Psoas muscle (tissue), 8 donors: ENCODE results near the gene TDRD7. TPM values are rescaled to one million over a fixed set of nuclear protein-coding genes. Genes with fewer than 3 reads are reported as not detected.

Source experiments
- ATAC-seq, 4 donors: fragments of 200-7000 bp; cut with Tn5 transposase; one replicate each; pipeline ENCODE4 v1.9.1; 2020; ENCODE audit warnings: moderate library complexity in 3 of 4, mild to moderate bottlenecking in 2 of 4
- DNase-seq, 2 donors: peaks; one replicate each; pipeline ENCODE4 v3.0.0-alpha.2; 2020
- H3K27ac ChIP-seq: fragments of 200-600 bp; one replicate; pipeline ENCODE4 v1.8.0; 2022
- H3K27me3 ChIP-seq, 3 donors: fragments of 200-600 bp in 1 of 3; one replicate each; pipeline versions ENCODE4 v1.6.1 to v1.8.0; 2013 to 2022; ENCODE audit warnings: low read length in 2 of 3, mild to moderate bottlenecking in 2 of 3, moderate library complexity in 1 of 3; ENCODE audit not compliant: insufficient read depth in 3 of 3
- H3K36me3 ChIP-seq, 2 donors: fragments of 200-600 bp in 1 of 2; one replicate each; pipeline versions ENCODE4 v1.6.1 to v1.8.0; 2013 to 2022; ENCODE audit warnings: low read depth in 1 of 2, mild to moderate bottlenecking in 1 of 2, moderate library complexity in 1 of 2; ENCODE audit not compliant: insufficient read depth in 1 of 2
- H3K4me1 ChIP-seq: fragments of 200-600 bp; one replicate; pipeline ENCODE4 v1.8.0; 2022
- H3K4me3 ChIP-seq: fragments of 200-600 bp; one replicate; pipeline ENCODE4 v1.8.0; 2022; ENCODE audit warnings: mild to moderate bottlenecking
- H3K9me3 ChIP-seq: fragments of 200-600 bp; one replicate; pipeline ENCODE4 v1.8.0; 2022
- CTCF ChIP-seq: fragments of 200-600 bp; IDR thresholded peaks from one replicate; pipeline ENCODE4 v1.8.0; 2022; ENCODE audit warnings: antibody characterized with exemption
- WGBS, 3 donors: extraction: QIAGEN DNeasy Blood & Tissue Kit; methylation state at CpG; one replicate each; pipeline versions ENCODE4 v1.1.6 to v1.1.7; 2013; 5-methylcytosine and 5-hydroxymethylcytosine counted together
- intact Hi-C, 2 donors: fragments of 100-400 bp; cut with DNase I; formaldehyde crosslinking; loops; one replicate each; pipeline versions ENCODE4 v1.11.0 to v1.14.2; 2022
- polyA plus RNA-seq, 3 donors: library from polyadenylated mRNA; stranded (reverse); fragments of 200-250 nt; gene quantifications; one replicate each; pipeline ENCODE4 v1.2.3, GENCODE V29; 2013
- total RNA-seq, 4 donors: library from RNA; stranded (reverse); fragmentation: NEBNext Ultra II Directional in 2 of 4; extraction: Animal tissue kit (Norgen Biotek cat#: 25700) in 2 of 4; gene quantifications; one replicate each; pipeline versions ENCODE4 v1.2.1 to v1.2.4, GENCODE V29; 2021 to 2023
- donor health status: healthy with polysubstance abuse.
- donor health status: DM: no; HTN: no; CAD: no; lungs with moderate emphysema.
- donor health status: Bipolar disorder and iron deficiency.
- donor health status: healthy.
- donor health status: DM: yes; HTN: yes; CAD: no.
- donor health status: DM: no; HTN: no; CAD: no.
- donor health status: DM: no; HTN: no; CAD: no.
- donor health status: DM: yes; HTN: yes; CAD: no.

Gene TDRD7
- total and polyA plus RNA-seq, 7 donors, result 2.3 to 9.9 (median 4.9) TPM

GRCh38 chr9:97521576-97522333, 109.9 kb downstream of the TDRD7 start:
- Histone ChIP-seq H3K9me3 (no peaks in the 10 kb centered on the region), H3K4me3 (no peak overlapping the region), H3K27ac (peak overlapping the region; percentile 88), H3K27me3 (no peaks in the 10 kb centered on the region), H3K36me3 (peaks cover 0 to 28% of the 10 kb centered on the region in 2 donors), H3K4me1 (peaks cover 93% of the 10 kb centered on the region)
- no peak for TF ChIP-seq CTCF
- no peak for DNase-seq
- intact Hi-C loops, result loop anchor here in 1 of 2 donors (5.0 kb wide), 1 partner anchor 36 kb away; no protein-coding TSS in a partner anchor
- ATAC-seq, result no peak
- 39 to 67% (median 41%) methylated on average over 10 of the region's 10 CpGs for WGBS, 3 donors

GRCh38 chr9:97524424-97524823, 112.5 kb downstream of the TDRD7 start:
- Histone ChIP-seq H3K27ac (peak overlapping the region; percentile 90), H3K9me3 (no peaks in the 10 kb centered on the region), H3K4me1 (peaks cover 96% of the 10 kb centered on the region), H3K27me3 (no peaks in the 10 kb centered on the region), H3K36me3 (peaks cover 0 to 38% of the 10 kb centered on the region in 2 donors), H3K4me3 (no peak overlapping the region)
- intact Hi-C loops, result loop anchor here in 1 of 2 donors (5.0 kb wide), 1 partner anchor 33 kb away; no protein-coding TSS in a partner anchor
- WGBS, 3 donors, result 60 to 81% (median 60%) methylated on average over 4 of the region's 4 CpGs
- no peak for TF ChIP-seq CTCF
- no peak for DNase-seq
- no peak for ATAC-seq

GRCh38 chr9:97525451-97525850, 113.6 kb downstream of the TDRD7 start:
- intact Hi-C loops, result no loop called here
- H3K27me3 ChIP-seq, result no peaks in the 10 kb centered on the region
- DNase-seq (no peak), ATAC-seq (peak; percentile 73 to 76 (median 75))
- H3K4me1 ChIP-seq, result peaks cover 95% of the 10 kb centered on the region
- H3K27ac ChIP-seq, result peak overlapping the region; percentile 90
- TF ChIP-seq CTCF, result no peak
- H3K9me3 ChIP-seq, result no peaks in the 10 kb centered on the region
- 21 to 45% (median 33%) methylated on average over 2 of the region's 2 CpGs for WGBS, 3 donors
- H3K4me3 ChIP-seq, result no peak overlapping the region
- peaks cover 0 to 28% of the 10 kb centered on the region in 2 donors for H3K36me3 ChIP-seq

DNA sequence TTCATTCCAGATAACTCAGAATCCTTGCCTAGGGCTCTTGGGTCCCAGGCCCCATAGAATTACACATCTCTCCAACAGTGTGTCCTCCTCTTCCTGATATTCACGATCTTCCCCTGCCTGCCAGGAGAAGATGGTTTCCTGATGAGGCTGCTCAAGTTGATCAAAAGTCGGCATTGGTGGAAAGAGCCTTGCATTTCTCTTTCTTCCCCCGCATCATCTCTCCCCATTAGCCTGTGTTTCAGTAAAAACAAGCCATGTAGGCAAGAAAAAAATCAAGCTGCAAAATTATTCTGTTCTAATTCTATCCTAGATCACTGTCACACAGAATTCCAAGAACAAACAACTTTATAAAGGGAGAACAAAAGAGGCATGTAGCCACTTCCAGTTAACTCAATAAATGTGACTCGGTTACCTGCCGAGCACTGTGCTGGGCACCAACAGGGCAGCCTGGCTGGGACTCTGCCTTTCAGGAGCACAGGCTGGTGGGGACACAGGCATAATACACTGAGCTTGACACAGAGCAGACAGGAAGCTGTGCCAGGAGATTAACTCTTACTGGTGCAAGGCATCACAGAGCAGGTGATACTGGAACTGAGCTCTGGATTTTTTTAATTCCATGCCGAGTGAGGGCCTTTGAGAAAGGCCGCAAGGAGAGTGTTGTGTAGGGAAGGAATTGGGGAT, 115.1 kb downstream of the TDRD7 start:
- Histone ChIP-seq H3K36me3 (peaks cover 0 to 28% of the 10 kb centered on the region in 2 donors), H3K27ac (peak overlapping the region; percentile 90), H3K4me1 (peaks cover 87% of the 10 kb centered on the region), H3K4me3 (no peak overlapping the region), H3K9me3 (no peaks in the 10 kb centered on the region), H3K27me3 (no peaks in the 10 kb centered on the region)
- 75 to 83% (median 78%) methylated on average over 7 of the region's 7 CpGs for WGBS, 3 donors
- intact Hi-C loops, result no loop called here
- ATAC-seq (no peak), DNase-seq (no peak)
- TF ChIP-seq CTCF, result no peak
